ENCODE data around the gene MLST8.

- TF ChIP-seq EP300 (IDR thresholded peaks at IDR 0.05): no peak
- TF ChIP-seq CTCF (IDR thresholded peaks at IDR 0.05): no peak
- no peak for TF ChIP-seq POLR2A (IDR thresholded peaks at IDR 0.05)
- no peak for TF ChIP-seq POLR2AphosphoS5 (IDR thresholded peaks at IDR 0.05)
These were observed 14.4 kb upstream of the MLST8 start for GRCh38 chr16:2190659-2191445.
